Muscle layer of duodenum (tissue), 2 donors: ENCODE data around the gene CALML6.

ENCODE experiments used
- H3K27ac ChIP-seq: one replicate; pipeline ENCODE4 v1.7.0; 2013; ENCODE audit warnings: mild to moderate bottlenecking, low read length
- H3K27me3 ChIP-seq: one replicate; pipeline ENCODE4 v1.7.0; 2013; ENCODE audit warnings: low read depth, mild to moderate bottlenecking, control low read depth, low read length
- H3K36me3 ChIP-seq, 2 donors: one replicate each; pipeline ENCODE4 v1.7.0; 2013; ENCODE audit warnings: low read length in 2 of 2, control low read depth in 1 of 2, mild to moderate bottlenecking in 1 of 2; ENCODE audit not compliant: insufficient read depth in 2 of 2, control insufficient read depth in 1 of 2
- H3K4me1 ChIP-seq, 2 donors: one replicate each; pipeline ENCODE4 v1.7.0; 2013; ENCODE audit warnings: low read length in 2 of 2, mild to moderate bottlenecking in 2 of 2, control low read depth in 1 of 2, moderate library complexity in 1 of 2; ENCODE audit not compliant: insufficient read depth in 2 of 2, control insufficient read depth in 1 of 2
- H3K4me3 ChIP-seq, 2 donors: one replicate each; pipeline ENCODE4 v1.7.0; 2013; ENCODE audit warnings: low read length in 2 of 2, low read depth in 1 of 2, mild to moderate bottlenecking in 1 of 2
- H3K9me3 ChIP-seq, 2 donors: one replicate each; pipeline ENCODE4 v1.7.0; 2013; ENCODE audit warnings: low read length in 2 of 2, control low read depth in 1 of 2, mild to moderate bottlenecking in 1 of 2; ENCODE audit not compliant: control insufficient read depth in 1 of 2
- donor health status: healthy.

The CALML6 gene, protein sequence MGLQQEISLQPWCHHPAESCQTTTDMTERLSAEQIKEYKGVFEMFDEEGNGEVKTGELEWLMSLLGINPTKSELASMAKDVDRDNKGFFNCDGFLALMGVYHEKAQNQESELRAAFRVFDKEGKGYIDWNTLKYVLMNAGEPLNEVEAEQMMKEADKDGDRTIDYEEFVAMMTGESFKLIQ

DNA sequence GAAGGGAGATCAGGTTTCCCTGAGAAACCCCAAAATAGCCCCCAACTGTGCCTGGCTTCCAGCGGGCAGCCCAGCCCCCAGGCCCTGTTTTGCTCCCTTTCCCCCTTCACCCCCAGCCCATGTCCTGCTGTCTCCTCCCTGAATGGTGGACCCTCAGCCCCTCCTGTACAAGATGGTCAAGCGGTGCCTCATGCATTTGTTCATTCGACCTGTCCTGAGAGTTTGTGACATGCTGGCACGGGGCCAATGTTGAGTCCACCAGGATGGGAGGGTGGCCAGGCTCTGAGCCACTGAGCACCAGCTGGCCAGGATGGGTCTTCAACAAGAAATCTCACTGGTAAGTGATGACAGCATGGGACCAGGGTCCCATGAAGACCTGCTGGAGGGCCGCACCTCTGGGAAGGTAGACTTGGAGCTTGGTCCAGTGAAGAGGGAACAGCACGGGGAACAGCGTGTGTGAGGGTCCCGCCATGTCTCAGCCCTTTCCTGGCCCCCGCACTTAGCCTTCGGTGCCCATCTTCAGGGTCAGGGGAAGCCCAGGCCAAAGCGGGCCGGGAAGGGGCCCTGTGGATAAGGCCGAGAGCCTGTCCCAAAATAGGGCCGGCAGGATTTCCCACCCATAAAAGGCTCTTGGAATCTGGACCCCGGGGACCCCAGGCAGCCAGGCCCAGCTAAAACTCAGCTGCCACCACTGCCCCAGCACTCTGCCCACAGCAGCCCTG lies at the start of gene CALML6:
Gene CALML6, plus strand, starts transcription at position 290 of the 722 bp plus-strand sequence. Its CDS starts 21 bp downstream, at position 311.
- Histone ChIP-seq H3K36me3 (no peaks in the 10 kb centered on the region), H3K9me3 (no peaks in the 10 kb centered on the region), H3K27ac (no peak within 1 kb of the TSS), H3K27me3 (no peaks in the 10 kb centered on the region), H3K4me1 (peaks cover 0 to 10% of the 10 kb centered on the region in 2 donors), H3K4me3 (no peak within 1 kb of the TSS)

DNA sequence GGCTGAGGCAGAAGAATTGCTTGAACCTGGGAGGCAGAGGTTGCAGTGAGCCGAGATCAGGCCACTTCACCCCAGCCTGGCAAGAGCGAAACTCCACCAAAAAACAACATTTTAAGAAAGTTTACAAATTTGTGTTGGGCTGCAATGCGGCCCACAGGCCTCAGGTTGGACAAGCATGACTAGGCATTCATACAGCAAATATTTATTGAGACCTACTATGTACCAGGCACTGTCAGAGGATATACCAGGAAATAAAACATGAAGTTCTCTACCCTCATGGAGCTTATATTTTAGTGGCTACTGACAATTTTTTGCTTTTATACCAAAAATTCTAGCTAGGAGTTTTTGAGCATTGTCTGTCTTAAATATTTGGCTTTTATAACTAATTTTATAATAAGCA lies 47.9 kb upstream of the CALML6 start:
- no peak overlapping the region for H3K27ac ChIP-seq
- peaks cover 0 to 22% of the 10 kb centered on the region in 2 donors for H3K4me1 ChIP-seq
- H3K36me3 ChIP-seq = no peaks in the 10 kb centered on the region
- H3K9me3 ChIP-seq = no peaks in the 10 kb centered on the region
- no peak overlapping the region for H3K4me3 ChIP-seq
- H3K27me3 ChIP-seq = no peaks in the 10 kb centered on the region

- no peaks in the 10 kb centered on the region for H3K27me3 ChIP-seq
- no peak overlapping the region for H3K4me3 ChIP-seq
- no peak overlapping the region for H3K27ac ChIP-seq
- H3K9me3 ChIP-seq = no peaks in the 10 kb centered on the region
- peaks cover 0 to 4% of the 10 kb centered on the region in 2 donors for H3K36me3 ChIP-seq
- peaks cover 6 to 28% of the 10 kb centered on the region in 2 donors for H3K4me1 ChIP-seq
These were observed 45.6 kb upstream of the CALML6 start for GRCh38 chr1:1869469-1869868.

- Histone ChIP-seq H3K27ac (no peak overlapping the region), H3K4me1 (peaks cover 9 to 39% of the 10 kb centered on the region in 2 donors), H3K9me3 (no peaks in the 10 kb centered on the region), H3K36me3 (peaks cover 5 to 16% of the 10 kb centered on the region in 2 donors), H3K27me3 (no peaks in the 10 kb centered on the region), H3K4me3 (no peak overlapping the region)
These were observed 42.6 kb upstream of the CALML6 start for GRCh38 chr1:1872329-1872994.

GRCh38 chr1:1873186-1873585 lies 41.9 kb upstream of the CALML6 start:
- Histone ChIP-seq H3K4me3 (no peak overlapping the region), H3K9me3 (no peaks in the 10 kb centered on the region), H3K27ac (no peak overlapping the region), H3K27me3 (no peaks in the 10 kb centered on the region), H3K4me1 (peaks cover 9 to 47% of the 10 kb centered on the region in 2 donors), H3K36me3 (peaks cover 5 to 16% of the 10 kb centered on the region in 2 donors)

- H3K36me3 ChIP-seq = peaks cover 5 to 20% of the 10 kb centered on the region in 2 donors
- no peak overlapping the region for H3K4me3 ChIP-seq
- H3K27ac ChIP-seq = no peak overlapping the region
- H3K4me1 ChIP-seq = peaks cover 9 to 56% of the 10 kb centered on the region in 2 donors
- H3K9me3 ChIP-seq = no peaks in the 10 kb centered on the region
- H3K27me3 ChIP-seq = no peaks in the 10 kb centered on the region
These were observed 40.2 kb upstream of the CALML6 start for GRCh38 chr1:1874901-1875300.

GRCh38 chr1:1875932-1876331 lies 39.1 kb upstream of the CALML6 start:
- no peak overlapping the region for H3K4me3 ChIP-seq
- H3K27me3 ChIP-seq = no peaks in the 10 kb centered on the region
- H3K27ac ChIP-seq = no peak overlapping the region
- peaks cover 9 to 59% of the 10 kb centered on the region in 2 donors for H3K4me1 ChIP-seq
- no peaks in the 10 kb centered on the region for H3K9me3 ChIP-seq
- peaks cover 5 to 20% of the 10 kb centered on the region in 2 donors for H3K36me3 ChIP-seq

DNA sequence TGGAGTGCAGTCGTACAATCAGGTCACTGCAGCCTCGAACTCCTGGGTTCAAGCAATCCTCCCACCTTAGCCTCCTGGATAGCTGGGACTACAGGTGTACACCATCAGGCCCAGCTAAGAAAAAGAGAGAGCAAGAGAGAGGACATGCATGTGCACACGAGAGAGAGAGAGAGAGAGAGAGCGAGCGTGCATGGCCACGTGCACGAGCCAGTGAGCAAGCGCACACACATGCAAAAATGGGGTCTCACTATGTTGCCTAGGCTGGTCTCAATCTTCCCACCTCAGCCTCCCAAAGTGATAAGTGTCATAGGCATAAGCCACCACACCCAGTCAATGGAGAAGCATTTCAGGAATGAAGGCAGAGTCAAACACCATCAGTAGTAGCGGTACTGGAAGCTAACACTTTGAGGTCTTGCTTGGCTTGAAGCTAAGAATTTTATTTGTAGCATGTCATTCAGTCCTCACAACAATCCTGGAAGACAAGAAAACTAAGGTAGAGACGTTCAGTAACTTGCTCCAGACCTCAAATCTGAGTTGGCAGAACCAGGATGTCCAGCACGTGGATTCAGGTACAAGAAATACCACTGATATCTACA lies 38.6 kb upstream of the CALML6 start:
- H3K4me1 ChIP-seq = peaks cover 9 to 61% of the 10 kb centered on the region in 2 donors
- H3K27me3 ChIP-seq = no peaks in the 10 kb centered on the region
- H3K27ac ChIP-seq = no peak overlapping the region
- peaks cover 5 to 20% of the 10 kb centered on the region in 2 donors for H3K36me3 ChIP-seq
- H3K9me3 ChIP-seq = no peaks in the 10 kb centered on the region
- H3K4me3 ChIP-seq = no peak overlapping the region

GRCh38 chr1:1877865-1878436 lies 37.1 kb upstream of the CALML6 start:
- Histone ChIP-seq H3K4me1 (peaks cover 8 to 65% of the 10 kb centered on the region in 2 donors), H3K9me3 (no peaks in the 10 kb centered on the region), H3K27ac (no peak overlapping the region), H3K27me3 (no peaks in the 10 kb centered on the region), H3K36me3 (peaks cover 5 to 20% of the 10 kb centered on the region in 2 donors), H3K4me3 (no peak overlapping the region)

DNA sequence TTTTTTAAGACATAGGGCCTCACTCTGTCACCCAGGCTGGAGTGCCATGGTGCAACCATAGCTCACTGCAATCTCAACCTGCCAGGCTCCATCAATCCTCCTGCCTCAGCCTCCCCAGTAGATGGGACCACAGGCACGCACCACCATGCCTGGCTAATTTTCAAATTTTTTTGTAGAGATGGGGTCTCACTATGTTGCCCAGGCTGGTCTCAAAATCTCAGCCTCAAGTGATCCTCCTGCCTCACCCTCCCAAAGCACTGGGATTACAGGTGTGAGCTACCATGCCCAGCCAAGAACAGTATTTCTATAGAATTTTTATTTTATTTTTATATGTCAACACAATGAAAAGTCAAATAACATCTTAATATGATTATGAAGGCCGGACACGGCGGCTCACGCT lies 35.1 kb upstream of the CALML6 start:
- Histone ChIP-seq H3K27ac (no peak overlapping the region), H3K36me3 (peaks cover 5 to 16% of the 10 kb centered on the region in 2 donors), H3K4me3 (no peak overlapping the region), H3K4me1 (peaks cover 3 to 62% of the 10 kb centered on the region in 2 donors), H3K9me3 (no peaks in the 10 kb centered on the region), H3K27me3 (no peaks in the 10 kb centered on the region)
